Measurements from ENCODE around the gene RNASEL. TPM values are rescaled to one million over a fixed set of nuclear protein-coding genes. Genes with fewer than 3 reads are reported as not detected.

The RNASEL gene
- polyA plus RNA-seq, 1 donor from 2014 or later = 8.9 TPM

GRCh38 chr1:182525342-182525741 lies 63.7 kb downstream of the RNASEL start:
- peaks cover 15% of the 10 kb centered on the region for H3K27me3 Mint-ChIP-seq
- H3K4me3 Mint-ChIP-seq = no peak overlapping the region
- no peak overlapping the region for H3K27ac Mint-ChIP-seq
- H3K36me3 Mint-ChIP-seq = no peaks in the 10 kb centered on the region
- H3K9me3 Mint-ChIP-seq = peaks cover 14 to 34% (median 21%) of the 10 kb centered on the region in 3 donors
- H3K4me1 Mint-ChIP-seq = no peaks in the 10 kb centered on the region

Other genes starting within 250 kb of the RNASEL start
- 26.2 TPM for gene GLUL, start 197.5 kb downstream of the RNASEL start, polyA plus RNA-seq
- 0.08 TPM for gene TEDDM1, start 188.6 kb downstream of the RNASEL start, polyA plus RNA-seq
- gene RGSL1, start 139.1 kb downstream of the RNASEL start, polyA plus RNA-seq = not detected
- 1.9 TPM for gene RGS16, start 15.1 kb upstream of the RNASEL start, polyA plus RNA-seq
- gene RGS8, start 95.3 kb upstream of the RNASEL start, polyA plus RNA-seq = not detected
- gene NPL, start 200.5 kb upstream of the RNASEL start, polyA plus RNA-seq = 4.8 TPM